WTC11 (cell line): ENCODE data around the gene GAK. TPM values are rescaled to one million over a fixed set of nuclear protein-coding genes. Genes with fewer than 3 reads are reported as not detected.

Source experiments
- ATAC-seq: fragments of 200-7000 bp; cut with Tn5 transposase; 2 replicates; pipeline ENCODE4 v1.10.0; 2021; ENCODE audit warnings: mild to moderate bottlenecking, moderate library complexity
- CTCF ChIA-PET: fragments of 300-600 bp; sonication (Branson Sonifier 250); formaldehyde crosslinking; loops from one replicate; lab custom pipeline; 2021; ENCODE audit warnings: antibody characterized with exemption; lab: Charles Lee
- POLR2A ChIA-PET: fragments of 350-600 bp; sonication (Branson Sonifier 250); formaldehyde crosslinking; loops from one replicate; lab custom pipeline; 2021; ENCODE audit warnings: antibody characterized with exemption; lab: Charles Lee
- DNase-seq: peaks from one replicate; pipeline ENCODE4 v3.0.0; 2021; ENCODE audit warnings: low spot score
- H3K27ac Mint-ChIP-seq: 2 replicates; pipeline ENCODE4 v1.8.0; 2021; ENCODE audit warnings: mixed read lengths
- H3K27me3 Mint-ChIP-seq: 2 replicates; pipeline ENCODE4 v1.8.0; 2021; ENCODE audit warnings: low read depth, mild to moderate bottlenecking, moderate library complexity, mixed read lengths
- H3K36me3 Mint-ChIP-seq: 2 replicates; pipeline ENCODE4 v1.8.0; 2021; ENCODE audit warnings: mixed read lengths
- H3K4me1 Mint-ChIP-seq: 2 replicates; pipeline ENCODE4 v1.8.0; 2022; ENCODE audit warnings: mixed read lengths
- H3K4me3 Mint-ChIP-seq: 2 replicates; pipeline ENCODE4 v1.8.0; 2021; ENCODE audit warnings: mild to moderate bottlenecking, moderate library complexity, mixed read lengths
- H3K9me3 Mint-ChIP-seq: 2 replicates; pipeline ENCODE4 v1.8.0; 2021; ENCODE audit warnings: mixed read lengths
- ELF4 ChIP-seq: sonication (generic); formaldehyde crosslinking; IDR thresholded peaks from 2 replicates; pipeline ENCODE4 v1.8.1; 2022; ENCODE audit warnings: low read depth, mild to moderate bottlenecking, moderate library complexity, missing genetic modification reagents
- ETV6 ChIP-seq: sonication (generic); formaldehyde crosslinking; IDR thresholded peaks from 2 replicates; pipeline ENCODE4 v1.8.1; 2022; ENCODE audit warnings: mild to moderate bottlenecking, missing genetic modification reagents
- FOXJ3 ChIP-seq: sonication (generic); formaldehyde crosslinking; IDR thresholded peaks from 2 replicates; pipeline ENCODE4 v1.9.0; 2021; ENCODE audit warnings: missing genetic modification reagents, mild to moderate bottlenecking, borderline replicate concordance
- GTF2I ChIP-seq: fragments of 250-450 bp; sonication (Bioruptor Pico); conservative IDR thresholded peaks from 2 replicates; pipeline ENCODE4 v1.4.0; 2021; ENCODE audit warnings: mild to moderate bottlenecking
- HMGA2 ChIP-seq: fragments of 250-450 bp; sonication (Bioruptor Pico); IDR thresholded peaks from 2 replicates; pipeline ENCODE4 v1.4.0; 2021; ENCODE audit warnings: mild to moderate bottlenecking, moderate library complexity
- NFATC4 ChIP-seq: fragments of 250-450 bp; sonication (Bioruptor Pico); IDR thresholded peaks from 2 replicates; pipeline ENCODE4 v1.9.0; 2021; ENCODE audit warnings: mild to moderate bottlenecking
- NR1H2 ChIP-seq: sonication (generic); formaldehyde crosslinking; IDR thresholded peaks from 2 replicates; pipeline ENCODE4 v1.9.0; 2021; ENCODE audit warnings: mild to moderate bottlenecking, moderate library complexity, missing genetic modification reagents
- ZBTB21 ChIP-seq: sonication (generic); formaldehyde crosslinking; IDR thresholded peaks from 2 replicates; pipeline ENCODE4 v1.8.1; 2023; ENCODE audit warnings: mild to moderate bottlenecking, missing genetic modification reagents, borderline replicate concordance
- ZNF232 ChIP-seq: sonication (generic); formaldehyde crosslinking; IDR thresholded peaks from 2 replicates; pipeline ENCODE4 v1.8.0; 2022; ENCODE audit warnings: mild to moderate bottlenecking, missing genetic modification reagents
- ZNF396 ChIP-seq: fragments of 250-450 bp; sonication (Bioruptor Pico); IDR thresholded peaks from 2 replicates; pipeline ENCODE4 v1.8.0; 2021; ENCODE audit warnings: mild to moderate bottlenecking, moderate library complexity, borderline replicate concordance
- ZNF416 ChIP-seq: fragments of 250-450 bp; sonication (Bioruptor Pico); IDR thresholded peaks from 2 replicates; pipeline ENCODE4 v1.9.0; 2021; ENCODE audit warnings: mild to moderate bottlenecking, inconsistent platforms
- ZNF671 ChIP-seq: fragments of 250-450 bp; sonication (Bioruptor Pico); IDR thresholded peaks from 2 replicates; pipeline ENCODE4 v1.8.0; 2021; ENCODE audit warnings: mild to moderate bottlenecking
- total RNA-seq: library from RNA; stranded (reverse); gene quantifications from 3 replicates; pipeline ENCODE4 v1.2.3, GENCODE V29; 2021
- TF ChIP-seq, protein P1 (sequence below): fragments of 250-450 bp; sonication (Bioruptor Pico); conservative IDR thresholded peaks from 2 replicates; pipeline ENCODE4 v1.9.0; 2021; ENCODE audit warnings: mild to moderate bottlenecking
- TF ChIP-seq, protein P2 (sequence below): sonication (generic); formaldehyde crosslinking; IDR thresholded peaks from 2 replicates; pipeline ENCODE4 v1.8.1; 2022; ENCODE audit warnings: low read depth, missing genetic modification reagents, borderline replicate concordance
- TF ChIP-seq, protein P3 (sequence below): fragments of 200-600 bp; IDR thresholded peaks from 2 replicates; pipeline ENCODE4 v1.8.0; 2022; ENCODE audit warnings: antibody characterized with exemption
- TF ChIP-seq, protein P4 (sequence below): sonication (generic); formaldehyde crosslinking; IDR thresholded peaks from 2 replicates; pipeline ENCODE4 v1.8.1; 2023; ENCODE audit warnings: mild to moderate bottlenecking, moderate library complexity, missing genetic modification reagents
- TF ChIP-seq, protein P5 (sequence below): sonication (generic); formaldehyde crosslinking; IDR thresholded peaks from 2 replicates; pipeline ENCODE4 v1.8.0; 2022; ENCODE audit warnings: mild to moderate bottlenecking, missing genetic modification reagents

The GAK gene
- total RNA-seq, 1 experiment from 2014 or later = 121 TPM

DNA sequence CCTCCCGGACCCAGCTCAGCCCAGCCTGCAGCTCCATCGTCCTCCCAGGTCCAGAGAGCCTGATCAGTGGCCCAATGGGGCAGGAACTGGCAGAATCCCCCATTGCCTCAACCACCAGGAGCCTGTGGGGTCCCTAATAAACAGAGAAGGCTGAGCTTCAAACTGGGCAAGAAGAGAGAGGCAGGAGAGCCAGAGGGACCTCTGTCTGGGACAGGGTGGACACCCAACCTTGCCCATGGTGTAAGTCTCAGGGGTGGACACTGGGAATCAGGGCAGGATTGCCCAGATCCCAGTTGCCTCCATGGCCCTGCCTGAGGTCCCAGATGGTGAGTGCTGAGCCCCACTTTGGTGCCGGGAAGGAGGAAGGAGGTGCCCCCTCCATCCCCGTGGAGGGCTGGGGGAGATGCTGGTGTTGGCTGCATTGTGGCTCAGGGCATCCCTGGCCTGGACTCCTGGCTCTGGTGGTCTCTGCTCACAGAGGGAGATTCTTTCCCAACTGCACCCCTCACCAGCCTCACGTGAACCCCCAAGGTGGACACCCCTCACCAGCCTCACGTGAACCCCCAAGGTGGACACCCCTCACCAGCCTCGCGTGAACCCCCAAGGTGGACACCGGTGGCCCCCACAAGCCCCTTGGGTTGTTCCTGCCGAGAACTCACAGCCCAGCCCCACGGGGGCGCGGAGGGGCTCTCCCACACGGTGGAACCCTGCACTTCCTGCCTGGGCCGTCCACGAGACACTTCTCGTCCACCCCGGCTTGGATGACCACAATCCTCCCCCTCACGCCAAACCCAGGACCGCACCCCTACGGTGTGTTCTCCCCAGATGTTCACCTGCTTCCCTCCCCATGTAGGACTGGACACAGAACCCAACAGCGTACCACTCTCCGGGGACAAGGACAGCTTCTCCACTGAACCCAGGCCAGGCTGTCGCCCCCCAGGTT, 111.6 kb downstream of the GAK start:
- no peak for DNase-seq
- POLR2A ChIA-PET = interaction anchor here (1.2 kb wide), 1 partner anchor 39 kb away, joined by 3 read pairs; no protein-coding TSS in a partner anchor
- Mint-ChIP-seq H3K4me1 (no peaks in the 10 kb centered on the region), H3K27ac (no peak overlapping the region), H3K9me3 (no peaks in the 10 kb centered on the region), H3K27me3 (peaks cover 95% of the 10 kb centered on the region), H3K4me3 (no peak overlapping the region), H3K36me3 (no peaks in the 10 kb centered on the region)
- TF ChIP-seq ZBTB21 (CRISPR knock-in tag) = no peak
- TF ChIP-seq FOXJ3 (CRISPR knock-in tag) = no peak
- TF ChIP-seq ZNF416 = no peak
- TF ChIP-seq ZNF396 (CRISPR knock-in tag) = no peak
- no peak for TF ChIP-seq ZNF232 (CRISPR knock-in tag)
- TF ChIP-seq, protein P1, sequence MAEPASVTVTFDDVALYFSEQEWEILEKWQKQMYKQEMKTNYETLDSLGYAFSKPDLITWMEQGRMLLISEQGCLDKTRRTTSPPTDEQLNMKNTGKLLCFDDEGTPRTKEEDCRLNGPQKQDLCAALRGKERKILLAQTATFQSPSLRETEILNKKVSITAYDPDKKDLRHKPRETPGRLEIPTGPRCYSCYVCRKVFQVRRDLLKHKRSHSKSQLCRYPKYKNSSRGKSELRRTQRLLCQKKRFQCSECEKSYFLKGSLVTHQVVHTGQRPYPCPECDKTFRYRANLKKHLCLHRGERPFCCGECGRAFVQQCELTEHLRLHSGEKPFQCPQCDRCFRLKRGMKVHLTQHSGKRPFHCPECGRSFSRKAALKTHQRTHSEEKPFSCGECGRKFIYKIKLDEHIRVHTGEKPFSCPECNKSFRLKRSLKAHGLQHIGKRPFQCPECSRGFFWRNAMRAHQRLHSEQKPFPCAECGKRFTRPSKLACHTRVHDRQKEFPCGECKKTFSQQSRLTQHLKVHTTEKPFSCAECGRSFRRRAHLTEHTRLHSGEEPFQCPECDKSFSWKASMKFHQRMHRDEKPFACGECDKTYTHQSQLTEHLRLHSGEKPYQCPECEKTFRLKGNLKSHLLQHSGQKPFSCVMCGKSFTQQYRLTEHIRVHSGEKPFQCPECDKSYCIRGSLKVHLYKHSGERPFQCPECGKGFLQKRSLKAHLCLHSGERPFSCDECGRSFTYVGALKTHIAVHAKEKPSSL (CRISPR knock-in tag) = no peak
- no peak for TF ChIP-seq NR1H2 (CRISPR knock-in tag)
- no peak for TF ChIP-seq ETV6 (CRISPR knock-in tag)
- TF ChIP-seq NFATC4 (CRISPR knock-in tag) = no peak
- no peak for TF ChIP-seq HMGA2 (CRISPR knock-in tag)
- no peak for ATAC-seq
- CTCF ChIA-PET = no interaction called here

DNA sequence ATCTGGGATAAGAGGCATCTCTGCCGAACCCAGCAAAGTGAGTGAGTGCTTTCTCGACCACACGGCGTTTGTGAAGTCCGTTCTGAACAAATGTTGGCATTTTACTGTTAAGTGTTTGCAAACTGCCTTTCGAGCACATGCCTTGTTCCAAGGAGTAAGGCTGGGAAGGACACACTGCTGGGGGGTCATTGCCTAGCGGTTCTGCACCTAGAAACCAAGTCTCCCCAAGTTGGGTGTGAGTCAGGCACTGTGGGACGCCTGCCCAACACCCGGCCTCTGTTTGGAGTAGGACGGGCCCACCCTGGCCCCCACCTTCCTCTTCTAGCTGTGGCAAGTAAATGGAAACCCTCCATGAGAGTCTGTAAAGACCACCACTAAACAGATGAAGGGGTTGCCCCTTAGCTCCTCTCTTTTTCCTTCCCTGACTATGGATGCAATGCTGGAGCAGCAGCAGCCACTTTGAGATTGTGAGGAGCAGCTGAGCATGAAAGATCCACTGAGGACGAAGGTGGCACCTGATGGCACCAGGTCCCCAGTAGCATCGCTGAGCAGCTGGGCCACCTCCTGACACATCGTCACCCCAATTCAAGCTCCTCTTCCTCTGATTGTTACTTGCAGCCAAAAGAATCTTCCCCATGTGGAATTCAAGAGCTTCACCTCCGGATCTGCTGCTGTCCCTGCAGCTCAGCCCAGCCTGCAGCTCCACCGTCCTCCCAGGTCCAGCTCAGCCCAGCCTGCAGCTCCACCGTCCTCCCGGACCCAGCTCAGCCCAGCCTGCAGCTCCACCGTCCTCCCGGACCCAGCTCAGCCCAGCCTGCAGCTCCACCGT, 112.5 kb downstream of the GAK start:
- Mint-ChIP-seq H3K27me3 (peaks cover 97% of the 10 kb centered on the region), H3K36me3 (no peaks in the 10 kb centered on the region)

DNA sequence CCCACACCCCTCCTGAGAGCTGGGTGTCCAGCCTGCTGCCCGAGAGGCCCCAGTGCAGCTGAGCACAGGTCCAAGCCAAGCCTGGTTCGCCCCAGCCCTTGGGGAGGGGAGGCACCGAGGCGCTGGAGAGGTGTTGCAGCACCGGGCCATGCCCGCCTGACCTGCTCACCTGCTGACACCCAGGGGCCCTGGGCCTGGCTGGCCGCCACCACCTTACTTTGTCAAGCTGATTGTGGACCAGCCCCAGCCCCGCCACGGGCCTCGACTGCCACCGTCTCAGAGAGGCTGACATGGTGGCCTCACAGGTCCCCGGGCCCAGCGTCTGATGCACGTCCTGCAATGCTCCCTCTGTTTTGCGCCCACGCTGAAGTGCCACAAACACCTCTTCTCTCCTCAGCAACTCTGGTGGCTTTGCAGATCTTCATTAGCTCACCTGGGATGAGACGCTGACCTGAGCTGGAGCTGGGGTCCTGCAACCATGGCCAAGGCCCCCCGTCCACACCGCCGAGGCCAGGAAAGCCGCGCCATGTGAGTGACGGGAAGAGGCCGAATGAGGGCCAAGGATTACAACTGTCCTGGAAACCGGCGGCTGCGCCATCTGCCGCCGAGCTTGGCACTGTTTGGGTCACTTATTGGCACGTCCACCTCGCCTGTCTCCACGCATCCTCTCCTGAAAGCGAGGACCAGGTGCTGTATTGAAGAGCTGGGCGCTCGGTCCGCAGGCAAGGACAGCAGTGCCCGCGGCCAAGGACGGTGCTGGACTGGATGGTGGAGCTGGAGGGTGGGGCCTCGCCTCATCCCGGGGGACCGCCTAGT, 113.8 kb downstream of the GAK start:
- DNase-seq (no peak), ATAC-seq (no peak)
- no peaks in the 10 kb centered on the region for H3K36me3 Mint-ChIP-seq
- H3K9me3 Mint-ChIP-seq = no peaks in the 10 kb centered on the region
- ChIA-PET POLR2A (no interaction called here), CTCF (interaction anchor here (1.4 to 1.6 kb wide), 2 partner anchors 11 to 76 kb away, joined by 5 read pairs; no protein-coding TSS in a partner anchor)
- H3K4me3 Mint-ChIP-seq = no peak overlapping the region
- no peak overlapping the region for H3K27ac Mint-ChIP-seq
- H3K27me3 Mint-ChIP-seq = peaks cover 97% of the 10 kb centered on the region
- no peaks in the 10 kb centered on the region for H3K4me1 Mint-ChIP-seq
- no peak for TF ChIP-seq ELF4 (CRISPR knock-in tag)
- TF ChIP-seq, protein P2, sequence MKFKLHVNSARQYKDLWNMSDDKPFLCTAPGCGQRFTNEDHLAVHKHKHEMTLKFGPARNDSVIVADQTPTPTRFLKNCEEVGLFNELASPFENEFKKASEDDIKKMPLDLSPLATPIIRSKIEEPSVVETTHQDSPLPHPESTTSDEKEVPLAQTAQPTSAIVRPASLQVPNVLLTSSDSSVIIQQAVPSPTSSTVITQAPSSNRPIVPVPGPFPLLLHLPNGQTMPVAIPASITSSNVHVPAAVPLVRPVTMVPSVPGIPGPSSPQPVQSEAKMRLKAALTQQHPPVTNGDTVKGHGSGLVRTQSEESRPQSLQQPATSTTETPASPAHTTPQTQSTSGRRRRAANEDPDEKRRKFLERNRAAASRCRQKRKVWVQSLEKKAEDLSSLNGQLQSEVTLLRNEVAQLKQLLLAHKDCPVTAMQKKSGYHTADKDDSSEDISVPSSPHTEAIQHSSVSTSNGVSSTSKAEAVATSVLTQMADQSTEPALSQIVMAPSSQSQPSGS (CRISPR knock-in tag) = no peak
- no peak for TF ChIP-seq ZNF671 (CRISPR knock-in tag)
- TF ChIP-seq, protein P3, sequence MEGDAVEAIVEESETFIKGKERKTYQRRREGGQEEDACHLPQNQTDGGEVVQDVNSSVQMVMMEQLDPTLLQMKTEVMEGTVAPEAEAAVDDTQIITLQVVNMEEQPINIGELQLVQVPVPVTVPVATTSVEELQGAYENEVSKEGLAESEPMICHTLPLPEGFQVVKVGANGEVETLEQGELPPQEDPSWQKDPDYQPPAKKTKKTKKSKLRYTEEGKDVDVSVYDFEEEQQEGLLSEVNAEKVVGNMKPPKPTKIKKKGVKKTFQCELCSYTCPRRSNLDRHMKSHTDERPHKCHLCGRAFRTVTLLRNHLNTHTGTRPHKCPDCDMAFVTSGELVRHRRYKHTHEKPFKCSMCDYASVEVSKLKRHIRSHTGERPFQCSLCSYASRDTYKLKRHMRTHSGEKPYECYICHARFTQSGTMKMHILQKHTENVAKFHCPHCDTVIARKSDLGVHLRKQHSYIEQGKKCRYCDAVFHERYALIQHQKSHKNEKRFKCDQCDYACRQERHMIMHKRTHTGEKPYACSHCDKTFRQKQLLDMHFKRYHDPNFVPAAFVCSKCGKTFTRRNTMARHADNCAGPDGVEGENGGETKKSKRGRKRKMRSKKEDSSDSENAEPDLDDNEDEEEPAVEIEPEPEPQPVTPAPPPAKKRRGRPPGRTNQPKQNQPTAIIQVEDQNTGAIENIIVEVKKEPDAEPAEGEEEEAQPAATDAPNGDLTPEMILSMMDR = no peak
- TF ChIP-seq, protein P4, sequence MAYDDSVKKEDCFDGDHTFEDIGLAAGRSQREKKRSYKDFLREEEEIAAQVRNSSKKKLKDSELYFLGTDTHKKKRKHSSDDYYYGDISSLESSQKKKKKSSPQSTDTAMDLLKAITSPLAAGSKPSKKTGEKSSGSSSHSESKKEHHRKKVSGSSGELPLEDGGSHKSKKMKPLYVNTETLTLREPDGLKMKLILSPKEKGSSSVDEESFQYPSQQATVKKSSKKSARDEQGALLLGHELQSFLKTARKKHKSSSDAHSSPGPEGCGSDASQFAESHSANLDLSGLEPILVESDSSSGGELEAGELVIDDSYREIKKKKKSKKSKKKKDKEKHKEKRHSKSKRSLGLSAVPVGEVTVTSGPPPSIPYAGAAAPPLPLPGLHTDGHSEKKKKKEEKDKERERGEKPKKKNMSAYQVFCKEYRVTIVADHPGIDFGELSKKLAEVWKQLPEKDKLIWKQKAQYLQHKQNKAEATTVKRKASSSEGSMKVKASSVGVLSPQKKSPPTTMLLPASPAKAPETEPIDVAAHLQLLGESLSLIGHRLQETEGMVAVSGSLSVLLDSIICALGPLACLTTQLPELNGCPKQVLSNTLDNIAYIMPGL (CRISPR knock-in tag) = no peak

More for the DNA sequence above, 112.5 kb downstream of the GAK start:
- H3K4me1 Mint-ChIP-seq = no peaks in the 10 kb centered on the region
- H3K4me3 Mint-ChIP-seq = no peak overlapping the region
- no peak overlapping the region for H3K27ac Mint-ChIP-seq
- CTCF ChIA-PET = interaction anchor here (0.6 to 1.6 kb wide), 2 partner anchors 10 to 62 kb away, joined by 3 to 5 read pairs; no protein-coding TSS in a partner anchor
- no peaks in the 10 kb centered on the region for H3K9me3 Mint-ChIP-seq
- POLR2A ChIA-PET = interaction anchor here (1.2 kb wide), 1 partner anchor 38 kb away, joined by 3 read pairs; no protein-coding TSS in a partner anchor
- no peak for DNase-seq
- TF ChIP-seq GTF2I (0 out of 2 replicates have a peak, but pooled peaks have one; percentile 14), NFATC4 (CRISPR knock-in tag) (no peak)
- TF ChIP-seq, protein P5, sequence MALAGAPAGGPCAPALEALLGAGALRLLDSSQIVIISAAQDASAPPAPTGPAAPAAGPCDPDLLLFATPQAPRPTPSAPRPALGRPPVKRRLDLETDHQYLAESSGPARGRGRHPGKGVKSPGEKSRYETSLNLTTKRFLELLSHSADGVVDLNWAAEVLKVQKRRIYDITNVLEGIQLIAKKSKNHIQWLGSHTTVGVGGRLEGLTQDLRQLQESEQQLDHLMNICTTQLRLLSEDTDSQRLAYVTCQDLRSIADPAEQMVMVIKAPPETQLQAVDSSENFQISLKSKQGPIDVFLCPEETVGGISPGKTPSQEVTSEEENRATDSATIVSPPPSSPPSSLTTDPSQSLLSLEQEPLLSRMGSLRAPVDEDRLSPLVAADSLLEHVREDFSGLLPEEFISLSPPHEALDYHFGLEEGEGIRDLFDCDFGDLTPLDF (CRISPR knock-in tag) = no peak
- TF ChIP-seq, all 79 proteins: peak for 1
- ATAC-seq = no peak
